ENCODE measurements around the gene BPTF.

- TF ChIP-seq CTCF (tag by site-specific recombination; IDR thresholded peaks at IDR 0.05) (no peak), ZSCAN18 (tag by site-specific recombination; IDR thresholded peaks at IDR 0.05) (no peak), ZBTB26 (tag by site-specific recombination; optimal IDR thresholded peaks at IDR 0.05) (no peak), ZNF707 (tag by site-specific recombination; IDR thresholded peaks at IDR 0.05) (no peak), ZNF76 (tag by site-specific recombination; IDR thresholded peaks at IDR 0.05; ENCODE audit: borderline replicate concordance, low read depth) (no peak), ZBTB44 (tag by site-specific recombination; IDR thresholded peaks at IDR 0.05) (no peak), ZEB2 (tag by site-specific recombination; IDR thresholded peaks at IDR 0.05) (no peak), ZNF660 (tag by site-specific recombination; IDR thresholded peaks at IDR 0.05) (no peak)
These were observed 181.5 kb downstream of the BPTF start for GRCh38 chr17:68006797-68007196.
